GM13977 (cell line): ENCODE measurements around the gene KDM4C.

Experiments used
- DNase-seq: peaks from one replicate; pipeline ENCODE4 v3.0.0; 2012; ENCODE audit warnings: low spot score
- CTCF ChIP-seq: IDR thresholded peaks from 2 replicates; pipeline ENCODE4 v1.5.1; 2012; ENCODE audit warnings: mild to moderate bottlenecking, control low read depth; ENCODE audit not compliant: insufficient read depth; ENCODE audit errors: extremely low read depth, missing control alignments
- in situ Hi-C: fragments of 300-500 bp; cut with MboI; formaldehyde crosslinking; loops from one replicate; pipeline ENCODE4 v1.12.0; 2022; ENCODE audit warnings: low sequenced_read_pairs, low pct_unique_long_range_greater_than_20kb, mixed read lengths, inconsistent platforms; ENCODE audit not compliant: unreplicated experiment

Gene KDM4C

GRCh38 chr9:7053903-7054302, 296.1 kb downstream of the KDM4C start:
- in situ Hi-C loops = loop anchor here (25.0 kb wide), 1 partner anchor 483 kb away; no protein-coding TSS in a partner anchor
- TF ChIP-seq CTCF = no peak
- DNase-seq = no peak

GRCh38 chr9:7055171-7055903, 297.6 kb downstream of the KDM4C start:
- no peak for TF ChIP-seq CTCF
- in situ Hi-C loops = loop anchor here (25.0 kb wide), 1 partner anchor 482 kb away; no protein-coding TSS in a partner anchor
- peak; percentile 7 for DNase-seq

- in situ Hi-C loops = loop anchor here (25.0 kb wide), 1 partner anchor 481 kb away; no protein-coding TSS in a partner anchor
- DNase-seq = no peak
- TF ChIP-seq CTCF = no peak
Measured at GRCh38 chr9:7056254-7056653, 298.5 kb downstream of the KDM4C start.

GRCh38 chr9:7058473-7058872, 300.7 kb downstream of the KDM4C start:
- no peak for DNase-seq
- TF ChIP-seq CTCF = no peak
- in situ Hi-C loops = loop anchor here (25.0 kb wide), 1 partner anchor 479 kb away; no protein-coding TSS in a partner anchor

GRCh38 chr9:7067169-7067568, 309.4 kb downstream of the KDM4C start:
- in situ Hi-C loops = loop anchor here (25.0 kb wide), 1 partner anchor 470 kb away; no protein-coding TSS in a partner anchor
- no peak for TF ChIP-seq CTCF
- DNase-seq = no peak

- DNase-seq = no peak
- TF ChIP-seq CTCF = no peak
- in situ Hi-C loops = loop anchor here (25.0 kb wide), 1 partner anchor 465 kb away; no protein-coding TSS in a partner anchor
Measured at GRCh38 chr9:7071916-7072315, 314.1 kb downstream of the KDM4C start.
